Endothelial cell of umbilical vein (primary cell): ENCODE measurements around the gene GNPTAB. TPM values are rescaled to one million over a fixed set of nuclear protein-coding genes. Genes with fewer than 3 reads are reported as not detected.

Source experiments
- BruUV-seq: library from RNA; stranded (reverse); fragments of 400-500 nt; replicated peaks from 2 replicates; lab custom pipeline; 2021; lab: Mats Ljungman, UMichigan
- CTCF ChIA-PET: fragments of 300-600, 350-600 bp; sonication (Branson Sonifier 250); formaldehyde crosslinking; loops from one replicate; lab custom pipeline; 2021; ENCODE audit warnings: antibody characterized with exemption, inconsistent platforms; lab: Charles Lee
- POLR2A ChIA-PET: fragments of 300-600, 350-600 bp; sonication (Branson Sonifier 250); formaldehyde crosslinking; loops from one replicate; lab custom pipeline; 2021; ENCODE audit warnings: antibody characterized with exemption, inconsistent platforms; lab: Charles Lee
- DNase-seq: peaks from one replicate; pipeline ENCODE4 v3.0.0-alpha.2; 2011; ENCODE audit warnings: low read depth, low spot score
- FAIRE-seq: peaks from 2 replicates; lab custom pipeline; 2011; peaks lifted over from hg19 to GRCh38; lab: Jason Lieb, UNC
- H2AFZ ChIP-seq: 2 replicates; pipeline ENCODE4 v1.6.0; 2012; ENCODE audit warnings: low read depth, low read length, control low read depth, inconsistent platforms
- H3K27ac ChIP-seq: 2 replicates; pipeline ENCODE4 v1.5.1; 2011; ENCODE audit warnings: low read depth, mild to moderate bottlenecking, control low read depth, low read length, moderate library complexity; ENCODE audit not compliant: insufficient read depth
- H3K27me3 ChIP-seq, 2 experiments: 2 replicates each; pipeline versions ENCODE4 v1.6.0 to v1.6.1; 2011; ENCODE audit warnings: low read length in 2 of 2, mixed read lengths in 1 of 2; ENCODE audit not compliant: control insufficient read depth in 2 of 2, insufficient read depth in 2 of 2
- H3K36me3 ChIP-seq, 2 experiments: 2 replicates in 1 of 2; 3 replicates in 1 of 2; pipeline ENCODE4 v1.5.1; 2011; ENCODE audit warnings: low read length in 2 of 2, mild to moderate bottlenecking in 1 of 2, moderate library complexity in 1 of 2; ENCODE audit not compliant: control insufficient read depth in 2 of 2, insufficient read depth in 2 of 2; ENCODE audit errors: extremely low read depth in 1 of 2
- H3K4me1 ChIP-seq: 3 replicates; pipeline ENCODE4 v1.5.1; 2011; ENCODE audit warnings: mild to moderate bottlenecking, low read length; ENCODE audit not compliant: control insufficient read depth, insufficient read depth; ENCODE audit errors: extremely low read depth
- H3K4me2 ChIP-seq: 2 replicates; pipeline ENCODE4 v1.6.1; 2011; ENCODE audit warnings: low read length, control low read depth, mixed read lengths; ENCODE audit not compliant: insufficient read depth
- H3K4me3 ChIP-seq, 3 experiments: fragments of 200-600 bp in 1 of 3; sonication (generic), shearing (Covaris generic) in 1 of 3; replicated peaks in 1 of 3; 2 replicates each; pipeline ENCODE4 v1.5.1; 2011 to 2016; ENCODE audit warnings: control low read depth in 3 of 3, low read length in 3 of 3, mild to moderate bottlenecking in 2 of 3, inconsistent platforms in 1 of 3, low read depth in 1 of 3, moderate library complexity in 1 of 3; ENCODE audit not compliant: insufficient read depth in 1 of 3
- H3K79me2 ChIP-seq: 2 replicates; pipeline ENCODE4 v1.6.0; 2012; ENCODE audit warnings: low read length, inconsistent platforms; ENCODE audit not compliant: control insufficient read depth, insufficient read depth
- H3K9ac ChIP-seq: replicated peaks from 2 replicates; pipeline ENCODE3; 2011; ENCODE audit warnings: low read length, control low read depth; ENCODE audit not compliant: insufficient read depth; ENCODE audit errors: extremely low read depth
- H3K9me1 ChIP-seq: replicated peaks from 3 replicates; pipeline ENCODE4 v1.6.0; 2011; ENCODE audit warnings: mild to moderate bottlenecking, low read length; ENCODE audit not compliant: control insufficient read depth, insufficient read depth; ENCODE audit errors: extremely low read depth
- H3K9me3 ChIP-seq: replicated peaks from 2 replicates; pipeline ENCODE4 v1.5.1; 2012; ENCODE audit warnings: low read length, inconsistent platforms; ENCODE audit not compliant: control insufficient read depth, insufficient read depth
- H4K20me1 ChIP-seq: replicated peaks from 2 replicates; pipeline ENCODE3; 2011; ENCODE audit warnings: mild to moderate bottlenecking, low read length; ENCODE audit not compliant: control insufficient read depth, insufficient read depth; ENCODE audit errors: extremely low read depth
- EZH2 ChIP-seq: IDR thresholded peaks from 2 replicates; pipeline ENCODE4 v1.6.1; 2012; ENCODE audit warnings: borderline replicate concordance, low read depth, mild to moderate bottlenecking, moderate library complexity, low read length, inconsistent platforms; ENCODE audit not compliant: severe bottlenecking
- FOS ChIP-seq: IDR thresholded peaks from 2 replicates; pipeline ENCODE4 v1.6.1; 2011; ENCODE audit warnings: mild to moderate bottlenecking, low read length, moderate library complexity, borderline replicate concordance; ENCODE audit not compliant: insufficient read depth
- GATA2 ChIP-seq: IDR thresholded peaks from 2 replicates; pipeline ENCODE4 v1.7.0; 2011; ENCODE audit warnings: low read depth, mild to moderate bottlenecking, moderate library complexity, mixed read lengths, low read length; ENCODE audit not compliant: insufficient read length, insufficient read depth
- JUN ChIP-seq: IDR thresholded peaks from 2 replicates; pipeline ENCODE4 v1.6.1; 2011; ENCODE audit warnings: borderline replicate concordance, low read depth; ENCODE audit not compliant: insufficient read length, insufficient read depth
- MAX ChIP-seq: IDR thresholded peaks from 2 replicates; pipeline ENCODE4 v1.6.1; 2011; ENCODE audit not compliant: insufficient read depth, insufficient read length
- MYC ChIP-seq: IDR thresholded peaks from one replicate; pipeline ENCODE4 v1.6.1; 2011; ENCODE audit warnings: mild to moderate bottlenecking, low read depth, low read length
- POLR2A ChIP-seq: IDR thresholded peaks from 2 replicates; pipeline ENCODE4 v1.6.1; 2012; ENCODE audit warnings: low read depth, mild to moderate bottlenecking, control low read depth, low read length
- POLR2AphosphoS5 ChIP-seq: IDR thresholded peaks from 2 replicates; pipeline ENCODE4 v1.6.1; 2012; ENCODE audit warnings: low read depth, mild to moderate bottlenecking, control low read depth, low read length, moderate library complexity; ENCODE audit not compliant: insufficient read depth
- dilution Hi-C: fragments of 300-500 bp; cut with MboI; formaldehyde crosslinking; loops from one replicate; pipeline ENCODE4 v1.15.0; 2019; ENCODE audit warnings: low sequenced_read_pairs; ENCODE audit not compliant: extremely low pct_ligation_motif_present
- intact Hi-C: fragments of 100-400 bp; cut with micrococcal nuclease; formaldehyde crosslinking; loops from one replicate; pipeline ENCODE4 v1.10.0; 2022
- polyA plus RNA-seq, 4 experiments: library from polyadenylated mRNA; depleted of rRNA in 3 of 4; stranded (reverse) in 3 of 4; unstranded in 1 of 4; fragments of >200 nt; gene quantifications; 2 replicates each; pipeline versions ENCODE4 v1.2.1 to v1.2.3, GENCODE V29; 2011 to 2012; ENCODE audit warnings: missing spikeins in 1 of 4
- total RNA-seq: library from RNA; stranded (reverse); gene quantifications from 2 replicates; pipeline ENCODE4 v1.2.3, GENCODE V29; 2021
- TF ChIP-seq, protein P1 (sequence below), 2 donors: IDR thresholded peaks; 1 replicate in 1 of 2; 2 replicates in 1 of 2; pipeline ENCODE4 v1.5.1; 2011; ENCODE audit warnings: low read length in 2 of 2, mild to moderate bottlenecking in 2 of 2, moderate library complexity in 2 of 2, control low read depth in 1 of 2, inconsistent platforms in 1 of 2, low read depth in 1 of 2; ENCODE audit not compliant: insufficient read depth in 1 of 2; ENCODE audit errors: extremely low read depth in 1 of 2

The GNPTAB gene
- total and polyA plus RNA-seq, 2 donors (not counting 3 experiments of a cell fraction or from before 2014, with no cell fraction given): 15.6 to 39.5 TPM

GRCh38 chr12:101852998-101853397 is 22.2 kb upstream of the GNPTAB start:
- no peaks in the 10 kb centered on the region for H3K79me2 ChIP-seq
- no peak overlapping the region for H3K4me2 ChIP-seq
- ChIA-PET POLR2A (interaction anchor here (0.8 kb wide), 1 partner anchor 297 kb away, joined by 3 read pairs; no protein-coding TSS in a partner anchor), CTCF (interaction anchor here (0.8 kb wide), 1 partner anchor 79 kb away, joined by 5 read pairs; no protein-coding TSS in a partner anchor)
- no peaks in the 10 kb centered on the region for H3K9me3 ChIP-seq
- TF ChIP-seq, protein P1, sequence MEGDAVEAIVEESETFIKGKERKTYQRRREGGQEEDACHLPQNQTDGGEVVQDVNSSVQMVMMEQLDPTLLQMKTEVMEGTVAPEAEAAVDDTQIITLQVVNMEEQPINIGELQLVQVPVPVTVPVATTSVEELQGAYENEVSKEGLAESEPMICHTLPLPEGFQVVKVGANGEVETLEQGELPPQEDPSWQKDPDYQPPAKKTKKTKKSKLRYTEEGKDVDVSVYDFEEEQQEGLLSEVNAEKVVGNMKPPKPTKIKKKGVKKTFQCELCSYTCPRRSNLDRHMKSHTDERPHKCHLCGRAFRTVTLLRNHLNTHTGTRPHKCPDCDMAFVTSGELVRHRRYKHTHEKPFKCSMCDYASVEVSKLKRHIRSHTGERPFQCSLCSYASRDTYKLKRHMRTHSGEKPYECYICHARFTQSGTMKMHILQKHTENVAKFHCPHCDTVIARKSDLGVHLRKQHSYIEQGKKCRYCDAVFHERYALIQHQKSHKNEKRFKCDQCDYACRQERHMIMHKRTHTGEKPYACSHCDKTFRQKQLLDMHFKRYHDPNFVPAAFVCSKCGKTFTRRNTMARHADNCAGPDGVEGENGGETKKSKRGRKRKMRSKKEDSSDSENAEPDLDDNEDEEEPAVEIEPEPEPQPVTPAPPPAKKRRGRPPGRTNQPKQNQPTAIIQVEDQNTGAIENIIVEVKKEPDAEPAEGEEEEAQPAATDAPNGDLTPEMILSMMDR (IDR thresholded peaks at IDR 0.05; ENCODE audit: extremely low read depth in 1 of 2, insufficient read depth in 1 of 2, low read depth in 1 of 2, low read length in 2 of 2): no peak
- no peak for TF ChIP-seq JUN
- no peaks in the 10 kb centered on the region for H3K36me3 ChIP-seq
- no peaks in the 10 kb centered on the region for H3K27me3 ChIP-seq
- dilution Hi-C loops: no loop called here
- no peak overlapping the region for H3K9ac ChIP-seq
- no TSS peak for BruUV-seq
- H3K27ac ChIP-seq: no peak overlapping the region
- intact Hi-C loops: no loop called here
- H3K4me3 ChIP-seq: no peak overlapping the region
- H3K9me1 ChIP-seq: no peaks in the 10 kb centered on the region
- H3K4me1 ChIP-seq: no peaks in the 10 kb centered on the region
- H2AFZ ChIP-seq: no peak overlapping the region
- no peaks in the 10 kb centered on the region for H4K20me1 ChIP-seq
- DNase-seq: no peak
- FAIRE-seq: no peak

DNA sequence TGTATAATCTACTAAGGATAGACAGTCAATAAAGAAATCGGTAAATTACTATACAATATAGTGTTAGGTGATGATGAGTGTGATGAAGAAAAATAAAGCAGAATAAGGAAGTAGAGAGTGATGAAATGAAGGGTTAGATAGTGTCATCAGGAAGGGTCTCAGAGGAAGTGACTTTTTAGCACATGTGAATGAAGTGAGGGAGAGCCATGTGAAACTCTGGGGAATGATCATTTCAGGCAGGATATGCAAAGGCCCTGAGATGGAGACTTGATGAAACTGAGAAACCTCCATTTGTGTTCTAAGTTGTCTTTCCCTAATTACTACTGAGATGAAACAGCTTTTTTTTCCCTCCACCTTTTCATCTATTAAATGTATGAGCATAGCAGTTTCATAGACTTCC is 19.4 kb upstream of the GNPTAB start:
- FAIRE-seq: no peak
- dilution Hi-C loops: no loop called here
- Histone ChIP-seq H3K4me2 (no peak overlapping the region), H3K4me3 (no peak overlapping the region), H3K4me1 (no peaks in the 10 kb centered on the region), H3K79me2 (no peaks in the 10 kb centered on the region), H3K9me1 (no peaks in the 10 kb centered on the region), H4K20me1 (no peaks in the 10 kb centered on the region), H3K27ac (no peak overlapping the region), H2AFZ (no peak overlapping the region), H3K9ac (no peak overlapping the region), H3K36me3 (no peaks in the 10 kb centered on the region), H3K27me3 (no peaks in the 10 kb centered on the region), H3K9me3 (no peaks in the 10 kb centered on the region)
- intact Hi-C loops: no loop called here
- POLR2A ChIA-PET: no interaction called here
- TF ChIP-seq MAX (no peak), GATA2 (no peak), FOS (no peak), JUN (no peak), POLR2AphosphoS5 (no peak), MYC (no peak), EZH2 (no peak), POLR2A (no peak)
- TF ChIP-seq, protein P1 (IDR thresholded peaks at IDR 0.05; ENCODE audit: extremely low read depth in 1 of 2, insufficient read depth in 1 of 2, low read depth in 1 of 2, low read length in 2 of 2): no peak
- no TSS peak for BruUV-seq
- CTCF ChIA-PET: interaction anchor here (2.6 kb wide), 1 partner anchor 11 kb away, joined by 17 read pairs; no protein-coding TSS in a partner anchor
- DNase-seq: no peak
